Trophoblast cell (in vitro differentiated cells and primary cell): Measurements from ENCODE around the gene PAIP2.

Experiments used
- DNase-seq, 2 donors: peaks; one replicate each; pipeline ENCODE4 v3.0.0-alpha.2; 2016
- H2AFZ ChIP-seq: 2 replicates; pipeline ENCODE4 v1.6.1; 2013; ENCODE audit warnings: low read length, moderate library complexity, mild to moderate bottlenecking; ENCODE audit not compliant: insufficient read depth, poor library complexity
- H2AK5ac ChIP-seq: 2 replicates; pipeline ENCODE4 v1.6.1; 2013; ENCODE audit warnings: mild to moderate bottlenecking, low read length
- H2BK120ac ChIP-seq: 2 replicates; pipeline ENCODE4 v1.6.1; 2013; ENCODE audit warnings: low read length, mild to moderate bottlenecking, moderate library complexity; ENCODE audit not compliant: insufficient read depth, poor library complexity
- H2BK12ac ChIP-seq: 2 replicates; pipeline ENCODE4 v1.6.1; 2013; ENCODE audit warnings: mild to moderate bottlenecking, low read length, moderate library complexity
- H2BK5ac ChIP-seq: 2 replicates; pipeline ENCODE4 v1.6.1; 2013; ENCODE audit warnings: low read length, low read depth, moderate library complexity, mild to moderate bottlenecking; ENCODE audit not compliant: poor library complexity
- H3K14ac ChIP-seq: 2 replicates; pipeline ENCODE4 v1.6.1; 2013; ENCODE audit warnings: mild to moderate bottlenecking, low read length
- H3K18ac ChIP-seq: 2 replicates; pipeline ENCODE4 v1.6.1; 2013; ENCODE audit warnings: mild to moderate bottlenecking, low read length
- H3K23ac ChIP-seq: 2 replicates; pipeline ENCODE4 v1.6.1; 2013; ENCODE audit warnings: low read length
- H3K27ac ChIP-seq: 2 replicates; pipeline ENCODE4 v1.5.1; 2013; ENCODE audit warnings: low read depth, mild to moderate bottlenecking, inconsistent platforms, low read length, moderate library complexity
- H3K27me3 ChIP-seq: 2 replicates; pipeline ENCODE4 v1.6.1; 2013; ENCODE audit warnings: inconsistent platforms, mild to moderate bottlenecking, low read length, moderate library complexity; ENCODE audit not compliant: insufficient read depth
- H3K36me3 ChIP-seq, 2 experiments: 1 replicate in 1 of 2; 2 replicates in 1 of 2; pipeline ENCODE4 v1.6.1; 2013; ENCODE audit warnings: low read length in 2 of 2, mild to moderate bottlenecking in 2 of 2, moderate library complexity in 1 of 2; ENCODE audit not compliant: insufficient read depth in 2 of 2, control insufficient read depth in 1 of 2
- H3K4ac ChIP-seq: 2 replicates; pipeline ENCODE4 v1.6.1; 2013; ENCODE audit warnings: low read depth, mild to moderate bottlenecking, low read length, moderate library complexity
- H3K4me1 ChIP-seq, 2 experiments: 1 replicate in 1 of 2; 2 replicates in 1 of 2; pipeline ENCODE4 v1.6.1; 2013; ENCODE audit warnings: low read length in 2 of 2, mild to moderate bottlenecking in 2 of 2, moderate library complexity in 1 of 2; ENCODE audit not compliant: insufficient read depth in 2 of 2, control insufficient read depth in 1 of 2
- H3K4me2 ChIP-seq: 2 replicates; pipeline ENCODE4 v1.6.1; 2013; ENCODE audit warnings: inconsistent platforms, mild to moderate bottlenecking, low read length, moderate library complexity
- H3K4me3 ChIP-seq: 2 replicates; pipeline ENCODE4 v1.5.1; 2013; ENCODE audit warnings: mild to moderate bottlenecking, low read depth, low read length, inconsistent platforms
- H3K79me1 ChIP-seq: one replicate; pipeline ENCODE4 v1.6.1; 2013; ENCODE audit warnings: low read length
- H3K79me2 ChIP-seq: 2 replicates; pipeline ENCODE4 v1.6.1; 2013; ENCODE audit warnings: low read length, mild to moderate bottlenecking; ENCODE audit not compliant: control insufficient read depth, insufficient read depth, poor library complexity
- H3K9ac ChIP-seq: 2 replicates; pipeline ENCODE4 v1.6.1; 2013; ENCODE audit warnings: mild to moderate bottlenecking, low read length
- H3K9me3 ChIP-seq: 2 replicates; pipeline ENCODE4 v1.6.1; 2013; ENCODE audit warnings: low read depth, mild to moderate bottlenecking, control low read depth, inconsistent platforms, low read length; ENCODE audit not compliant: insufficient read depth
- H4K12ac ChIP-seq: 2 replicates; pipeline ENCODE4 v1.6.1; 2013; ENCODE audit warnings: low read depth, mild to moderate bottlenecking, low read length, moderate library complexity
- H4K8ac ChIP-seq: 2 replicates; pipeline ENCODE4 v1.6.1; 2013; ENCODE audit warnings: low read depth, mild to moderate bottlenecking, low read length, moderate library complexity
- H4K91ac ChIP-seq: one replicate; pipeline ENCODE4 v1.6.1; 2013; ENCODE audit warnings: low read depth, mild to moderate bottlenecking, low read length, moderate library complexity
- WGBS: extraction: QIAGEN DNeasy Blood & Tissue Kit; methylation state at CpG from one replicate; pipeline ENCODE4 v1.1.7; 2013; ENCODE audit warnings: missing lambda C conversion rate; ENCODE audit not compliant: insufficient read length, insufficient coverage; ENCODE audit errors: extremely low coverage; 5-methylcytosine and 5-hydroxymethylcytosine counted together

Gene PAIP2

GRCh38 chr5:139403418-139403786, 61.7 kb downstream of the PAIP2 start:
- WGBS, result no CpG with 5 or more reads among the region's 7 CpGs
- Histone ChIP-seq H2AK5ac (no peak overlapping the region), H3K4ac (no peak overlapping the region), H2BK120ac (no peak overlapping the region), H3K9ac (peak overlapping the region; percentile 6), H4K8ac (peak overlapping the region; percentile 82), H4K91ac (no peak overlapping the region), H3K23ac (no peak overlapping the region), H3K27ac (peak overlapping the region; percentile 7), H3K79me1 (peaks cover 9% of the 10 kb centered on the region), H3K4me2 (peak overlapping the region; percentile 70), H3K4me3 (peak overlapping the region; percentile 83), H3K14ac (no peak overlapping the region), H3K9me3 (no peaks in the 10 kb centered on the region), H4K12ac (no peak overlapping the region), H3K36me3 (no peaks in the 10 kb centered on the region), H2AFZ (peak overlapping the region; percentile 42), H3K27me3 (no peaks in the 10 kb centered on the region), H2BK12ac (no peak overlapping the region), H3K4me1 (peaks cover 3 to 7% of the 10 kb centered on the region in 2 experiments), H2BK5ac (no peak overlapping the region), H3K79me2 (no peaks in the 10 kb centered on the region), H3K18ac (no peak overlapping the region)
- DNase-seq, result no peak

- WGBS, result no CpG with 5 or more reads among the region's 41 CpGs
- Histone ChIP-seq H2BK12ac (peak within 1 kb of the TSS; percentile 19), H3K27ac (peak within 1 kb of the TSS; percentile 87), H3K18ac (peak within 1 kb of the TSS; percentile 13), H3K4ac (no peak within 1 kb of the TSS), H2BK5ac (peak within 1 kb of the TSS; percentile 54), H3K4me2 (peak within 1 kb of the TSS; percentile 70), H3K36me3 (no peaks in the 10 kb centered on the region), H3K79me2 (no peaks in the 10 kb centered on the region), H2AFZ (peak within 1 kb of the TSS; percentile 42), H3K23ac (no peak within 1 kb of the TSS), H3K79me1 (peaks cover 9% of the 10 kb centered on the region), H3K4me3 (peak within 1 kb of the TSS; percentile 83), H3K9ac (peak within 1 kb of the TSS; percentile 18), H4K91ac (peak within 1 kb of the TSS; percentile 75), H3K27me3 (no peaks in the 10 kb centered on the region), H4K12ac (peak within 1 kb of the TSS; percentile 36), H3K14ac (peak within 1 kb of the TSS; percentile 12), H3K4me1 (peaks cover 3 to 7% of the 10 kb centered on the region in 2 experiments), H4K8ac (peak within 1 kb of the TSS; percentile 82), H2BK120ac (peak within 1 kb of the TSS; percentile 18), H3K9me3 (no peaks in the 10 kb centered on the region), H2AK5ac (no peak within 1 kb of the TSS)
- peak; percentile 98 for DNase-seq
Measured at GRCh38 chr5:139403787-139404483, 62.3 kb downstream of the PAIP2 start, which contains the start of gene SPATA24. TSS of gene SPATA24 (minus strand) at chr5:139404089. CDS start at chr5:139404060, 29 bp downstream.

- Histone ChIP-seq H3K36me3 (no peaks in the 10 kb centered on the region), H3K4me2 (peak overlapping the region; percentile 70), H3K9me3 (no peaks in the 10 kb centered on the region), H2AFZ (no peak overlapping the region), H4K8ac (peak overlapping the region; percentile 15), H3K4me1 (peaks cover 3 to 7% of the 10 kb centered on the region in 2 experiments), H3K79me2 (no peaks in the 10 kb centered on the region), H4K91ac (peak overlapping the region; percentile 12), H3K27me3 (no peaks in the 10 kb centered on the region), H2BK12ac (no peak overlapping the region), H3K4me3 (no peak overlapping the region), H2BK120ac (no peak overlapping the region), H3K23ac (no peak overlapping the region), H2BK5ac (no peak overlapping the region), H3K14ac (no peak overlapping the region), H4K12ac (no peak overlapping the region), H3K4ac (no peak overlapping the region), H3K79me1 (peaks cover 9% of the 10 kb centered on the region), H3K9ac (no peak overlapping the region), H3K27ac (no peak overlapping the region), H2AK5ac (no peak overlapping the region), H3K18ac (no peak overlapping the region)
- no peak for DNase-seq
- no CpG with 5 or more reads among the region's 5 CpGs for WGBS
Measured at GRCh38 chr5:139404484-139404840, 62.8 kb downstream of the PAIP2 start.

GRCh38 chr5:139406963-139407362, 65.3 kb downstream of the PAIP2 start:
- H3K79me2 ChIP-seq, result no peaks in the 10 kb centered on the region
- no peak overlapping the region for H2BK120ac ChIP-seq
- no peaks in the 10 kb centered on the region for H3K27me3 ChIP-seq
- H3K4me3 ChIP-seq, result no peak overlapping the region
- H3K14ac ChIP-seq, result no peak overlapping the region
- H2AK5ac ChIP-seq, result no peak overlapping the region
- no peak overlapping the region for H2BK12ac ChIP-seq
- H3K79me1 ChIP-seq, result peaks cover 9% of the 10 kb centered on the region
- peaks cover 3 to 7% of the 10 kb centered on the region in 2 experiments for H3K4me1 ChIP-seq
- no peak overlapping the region for H3K27ac ChIP-seq
- DNase-seq, result no peak
- no peak overlapping the region for H2BK5ac ChIP-seq
- H3K4ac ChIP-seq, result no peak overlapping the region
- no peak overlapping the region for H3K18ac ChIP-seq
- no peak overlapping the region for H3K9ac ChIP-seq
- H4K8ac ChIP-seq, result no peak overlapping the region
- no peak overlapping the region for H2AFZ ChIP-seq
- WGBS, result no CpG with 5 or more reads among the region's 2 CpGs
- H3K4me2 ChIP-seq, result no peak overlapping the region
- H3K36me3 ChIP-seq, result no peaks in the 10 kb centered on the region
- no peak overlapping the region for H4K91ac ChIP-seq
- H3K9me3 ChIP-seq, result no peaks in the 10 kb centered on the region
- no peak overlapping the region for H3K23ac ChIP-seq
- H4K12ac ChIP-seq, result no peak overlapping the region
